HG03039 (cell line): ENCODE data around the gene LEP.

Experiments used
- ATAC-seq: cut with Tn5 transposase; IDR thresholded peaks from one replicate; pipeline ENCODE4 v1.9.1; 2021; ENCODE audit warnings: mild to moderate bottlenecking, moderate library complexity; ENCODE audit not compliant: unreplicated experiment

Gene LEP

GRCh38 chr7:128244861-128245260 lies 3.8 kb downstream of the LEP start:
- no peak for ATAC-seq

- no peak for ATAC-seq
Observed at GRCh38 chr7:128247108-128247507, 6.0 kb downstream of the LEP start.

- ATAC-seq, result no peak
Observed at GRCh38 chr7:128247640-128248194, 6.6 kb downstream of the LEP start.

- ATAC-seq, result no peak
Observed at GRCh38 chr7:128251337-128251736, 10.3 kb downstream of the LEP start.

GRCh38 chr7:128253701-128254100 lies 12.6 kb downstream of the LEP start:
- ATAC-seq, result no peak

GRCh38 chr7:128254470-128254869 lies 13.4 kb downstream of the LEP start:
- no peak for ATAC-seq

- no peak for ATAC-seq
Observed at GRCh38 chr7:128255271-128255670, 14.2 kb downstream of the LEP start.

GRCh38 chr7:128257458-128257857 lies 16.4 kb downstream of the LEP start:
- ATAC-seq, result no peak

GRCh38 chr7:128259131-128260061 lies 18.3 kb downstream of the LEP start:
- ATAC-seq, result no peak

- ATAC-seq, result no peak
Observed at GRCh38 chr7:128260069-128260795, 19.2 kb downstream of the LEP start.

GRCh38 chr7:128262273-128263028 lies 21.4 kb downstream of the LEP start:
- ATAC-seq, result no peak

GRCh38 chr7:128263420-128263819 lies 22.3 kb downstream of the LEP start:
- ATAC-seq, result no peak

GRCh38 chr7:128264477-128264876 lies 23.4 kb downstream of the LEP start:
- ATAC-seq, result no peak

- no peak for ATAC-seq
Observed at GRCh38 chr7:128265156-128265905, 24.3 kb downstream of the LEP start.

- ATAC-seq, result no peak
Observed at GRCh38 chr7:128265906-128266300, 24.8 kb downstream of the LEP start.

GRCh38 chr7:128266529-128266882 lies 25.4 kb downstream of the LEP start:
- ATAC-seq, result no peak

- ATAC-seq, result no peak
Observed at GRCh38 chr7:128266883-128267594, 26.0 kb downstream of the LEP start.

GRCh38 chr7:128267595-128267924 lies 26.5 kb downstream of the LEP start:
- no peak for ATAC-seq

GRCh38 chr7:128268233-128268632 lies 27.2 kb downstream of the LEP start:
- no peak for ATAC-seq

GRCh38 chr7:128270826-128271272 lies 29.8 kb downstream of the LEP start:
- no peak for ATAC-seq
